ENCODE results near the gene MACROD1.

GRCh38 chr11:64097468-64098317 is 68.2 kb downstream of the MACROD1 start:
- no peak for TF ChIP-seq ZNF639 (CRISPR knock-in tag; conservative IDR thresholded peaks at IDR 0.05)
- TF ChIP-seq KLF6 (CRISPR knock-in tag; IDR thresholded peaks at IDR 0.05), result no peak
- TF ChIP-seq NR3C1 (CRISPR knock-in tag; IDR thresholded peaks at IDR 0.05), result no peak
- TF ChIP-seq NFIC (IDR thresholded peaks at IDR 0.05; ENCODE audit: low read length), result no peak
- no peak for TF ChIP-seq EP300 (IDR thresholded peaks at IDR 0.05; ENCODE audit: low read depth in 2 of 2, low read length in 2 of 2)
- TF ChIP-seq EP300 (CRISPR knock-in tag; IDR thresholded peaks at IDR 0.05; ENCODE audit: borderline replicate concordance), result no peak
- TF ChIP-seq PCBP2 (optimal IDR thresholded peaks at IDR 0.05; ENCODE audit: low read depth, low read length, poor library complexity, severe bottlenecking), result no peak

Data from HepG2 (cell line).